ENCODE data around the gene CIDEA. TPM values are rescaled to one million over a fixed set of nuclear protein-coding genes. Genes with fewer than 3 reads are reported as not detected.

CIDEA gene
- polyA plus RNA-seq, 3 donors = not detected

DNA sequence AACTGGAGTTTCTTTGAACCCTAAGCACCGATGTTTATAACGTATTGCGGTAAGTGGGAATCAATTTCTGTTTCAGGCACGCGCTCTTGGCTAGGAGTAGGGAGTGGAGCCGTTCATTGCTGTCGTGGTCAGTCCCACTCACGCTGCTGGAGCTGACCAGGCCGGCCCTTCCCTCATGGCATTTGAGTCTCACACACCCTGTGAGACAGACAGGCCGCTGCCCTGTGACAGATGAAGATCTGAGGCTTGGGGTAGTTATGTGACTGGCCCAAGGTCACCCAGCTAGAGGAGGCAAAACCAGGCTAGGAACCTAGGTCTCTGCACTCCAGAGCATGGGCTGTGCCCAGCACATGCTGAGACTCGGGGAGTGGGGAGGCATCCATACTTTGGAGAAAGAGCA, 2.9 kb upstream of the CIDEA start:
- Histone ChIP-seq H3K27ac (ENCODE audit: low read depth in 1 of 2, low read length in 2 of 2) (no peak overlapping the region), H4K20me1 (ENCODE audit: insufficient read depth, low read length) (no peaks in the 10 kb centered on the region)

DNA sequence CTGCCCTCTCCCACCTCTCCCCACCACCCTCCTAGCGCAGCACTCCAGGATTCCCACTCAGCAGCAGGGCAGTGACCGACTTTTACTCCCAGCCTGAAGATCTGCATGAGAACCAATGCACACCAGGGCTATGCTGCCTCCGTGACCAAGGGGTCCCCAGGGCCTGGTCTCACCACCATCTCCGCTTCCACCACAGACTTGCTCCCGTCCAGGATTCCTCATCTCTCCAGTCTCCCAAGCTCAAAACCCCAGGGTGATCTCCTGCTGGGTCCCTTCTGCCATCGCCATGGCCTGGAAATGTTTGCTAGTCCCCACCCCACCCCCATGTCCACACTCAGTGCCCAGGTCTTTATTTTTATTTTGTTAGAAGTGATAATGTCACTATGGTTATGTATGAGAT, 2.1 kb upstream of the CIDEA start:
- Histone ChIP-seq H2AFZ (ENCODE audit: insufficient read depth, low read depth, low read length, poor library complexity, severe bottlenecking) (no peak overlapping the region), H3K27me3 (ENCODE audit: control insufficient read depth in 2 of 2, insufficient read depth in 2 of 2, low read length in 2 of 2) (peaks cover 16 to 52% of the 10 kb centered on the region in 2 donors), H3K27ac (ENCODE audit: low read depth in 1 of 2, low read length in 2 of 2) (no peak overlapping the region), H3K36me3 (replicated peaks in 1 of 2; ENCODE audit: control insufficient read depth in 1 of 2, insufficient read depth in 2 of 2, low read length in 2 of 2) (no peaks in the 10 kb centered on the region), H3K79me2 (ENCODE audit: insufficient read depth, low read length) (no peaks in the 10 kb centered on the region), H4K20me1 (ENCODE audit: insufficient read depth, low read length) (no peaks in the 10 kb centered on the region), H3K4me3 (replicated peaks in 1 of 3; ENCODE audit: low read depth in 2 of 3, low read length in 3 of 3) (no peak overlapping the region), H3K9me3 (replicated peaks in 1 of 2; ENCODE audit: control insufficient read depth in 1 of 2, insufficient read depth in 1 of 2, low read length in 2 of 2) (no peaks in the 10 kb centered on the region), H3K4me1 (ENCODE audit: control insufficient read depth in 1 of 2, insufficient read depth in 2 of 2, low read length in 2 of 2) (no peaks in the 10 kb centered on the region), H3K4me2 (replicated peaks; ENCODE audit: extremely low read depth, low read length, poor library complexity, severe bottlenecking) (no peak overlapping the region), H3K9ac (ENCODE audit: insufficient read depth, low read length, poor library complexity, severe bottlenecking) (no peak overlapping the region)
- H3K36me3 Mint-ChIP-seq = no peaks in the 10 kb centered on the region
- TF ChIP-seq, protein P1, sequence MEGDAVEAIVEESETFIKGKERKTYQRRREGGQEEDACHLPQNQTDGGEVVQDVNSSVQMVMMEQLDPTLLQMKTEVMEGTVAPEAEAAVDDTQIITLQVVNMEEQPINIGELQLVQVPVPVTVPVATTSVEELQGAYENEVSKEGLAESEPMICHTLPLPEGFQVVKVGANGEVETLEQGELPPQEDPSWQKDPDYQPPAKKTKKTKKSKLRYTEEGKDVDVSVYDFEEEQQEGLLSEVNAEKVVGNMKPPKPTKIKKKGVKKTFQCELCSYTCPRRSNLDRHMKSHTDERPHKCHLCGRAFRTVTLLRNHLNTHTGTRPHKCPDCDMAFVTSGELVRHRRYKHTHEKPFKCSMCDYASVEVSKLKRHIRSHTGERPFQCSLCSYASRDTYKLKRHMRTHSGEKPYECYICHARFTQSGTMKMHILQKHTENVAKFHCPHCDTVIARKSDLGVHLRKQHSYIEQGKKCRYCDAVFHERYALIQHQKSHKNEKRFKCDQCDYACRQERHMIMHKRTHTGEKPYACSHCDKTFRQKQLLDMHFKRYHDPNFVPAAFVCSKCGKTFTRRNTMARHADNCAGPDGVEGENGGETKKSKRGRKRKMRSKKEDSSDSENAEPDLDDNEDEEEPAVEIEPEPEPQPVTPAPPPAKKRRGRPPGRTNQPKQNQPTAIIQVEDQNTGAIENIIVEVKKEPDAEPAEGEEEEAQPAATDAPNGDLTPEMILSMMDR (IDR thresholded peaks at IDR 0.05) = no peak
- peaks cover 6% of the 10 kb centered on the region for H3K4me1 Mint-ChIP-seq
- DNase-seq = no peak
- H3K27me3 Mint-ChIP-seq (ENCODE audit: low read depth in 3 of 3) = peaks cover 53 to 66% (median 54%) of the 10 kb centered on the region in 3 donors
- H3K27ac Mint-ChIP-seq = no peak overlapping the region
- peak overlapping the region in 1 of 2 donors; percentile 41 for H3K4me3 Mint-ChIP-seq
- intact Hi-C loops (cut with micrococcal nuclease) = no loop called here
- 92% methylated on average over 4 of the region's 6 CpGs for WGBS (ENCODE audit: insufficient coverage)
- peaks cover 0 to 5% (median 0%) of the 10 kb centered on the region in 7 donors for H3K9me3 Mint-ChIP-seq

More for the DNA sequence above, 2.9 kb upstream of the CIDEA start:
- peaks cover 50 to 62% (median 52%) of the 10 kb centered on the region in 3 donors for H3K27me3 Mint-ChIP-seq (ENCODE audit: low read depth in 3 of 3)
- H3K9me3 Mint-ChIP-seq = peaks cover 0 to 5% (median 0%) of the 10 kb centered on the region in 7 donors
- no peaks in the 10 kb centered on the region for H3K4me1 ChIP-seq (ENCODE audit: control insufficient read depth in 1 of 2, insufficient read depth in 2 of 2, low read length in 2 of 2)
- TF ChIP-seq, protein P1 (IDR thresholded peaks at IDR 0.05) = no peak
- peaks cover 5% of the 10 kb centered on the region for H3K4me1 Mint-ChIP-seq
- H3K27ac Mint-ChIP-seq = no peak overlapping the region
- intact Hi-C loops (cut with micrococcal nuclease) = no loop called here
- H3K4me2 ChIP-seq (replicated peaks; ENCODE audit: extremely low read depth, low read length, poor library complexity, severe bottlenecking) = no peak overlapping the region
- no peaks in the 10 kb centered on the region for H3K36me3 ChIP-seq (replicated peaks in 1 of 2; ENCODE audit: control insufficient read depth in 1 of 2, insufficient read depth in 2 of 2, low read length in 2 of 2)
- no peak overlapping the region for H3K9ac ChIP-seq (ENCODE audit: insufficient read depth, low read length, poor library complexity, severe bottlenecking)
- no peak overlapping the region for H3K4me3 ChIP-seq (replicated peaks in 1 of 3; ENCODE audit: low read depth in 2 of 3, low read length in 3 of 3)
- no peaks in the 10 kb centered on the region for H3K79me2 ChIP-seq (ENCODE audit: insufficient read depth, low read length)
- H3K27me3 ChIP-seq (ENCODE audit: control insufficient read depth in 2 of 2, insufficient read depth in 2 of 2, low read length in 2 of 2) = peaks cover 16 to 49% of the 10 kb centered on the region in 2 donors
- 100% methylated on average over 1 of the region's 11 CpGs for WGBS (ENCODE audit: insufficient coverage)
- H3K9me3 ChIP-seq (replicated peaks in 1 of 2; ENCODE audit: control insufficient read depth in 1 of 2, insufficient read depth in 1 of 2, low read length in 2 of 2) = no peaks in the 10 kb centered on the region
- no peak for DNase-seq
- H3K4me3 Mint-ChIP-seq = no peak overlapping the region
- no peaks in the 10 kb centered on the region for H3K36me3 Mint-ChIP-seq
- H2AFZ ChIP-seq (ENCODE audit: insufficient read depth, low read depth, low read length, poor library complexity, severe bottlenecking) = no peak overlapping the region

Measured in CD14-positive monocyte (primary cell).